H9 (cell line): ENCODE results near the gene AKAP7. TPM values are rescaled to one million over a fixed set of nuclear protein-coding genes. Genes with fewer than 3 reads are reported as not detected.

ENCODE experiments used
- DNase-seq: peaks from one replicate; pipeline ENCODE4 v3.0.0-alpha.2; 2017
- H2AFZ ChIP-seq: one replicate; pipeline ENCODE4 v1.6.1; 2013; ENCODE audit warnings: mild to moderate bottlenecking, low read length, control low read depth, moderate library complexity
- H2AK5ac ChIP-seq: 2 replicates; pipeline ENCODE4 v1.6.1; 2013; ENCODE audit warnings: low read length, control low read depth, mixed read lengths; ENCODE audit not compliant: insufficient read length
- H2BK120ac ChIP-seq: one replicate; pipeline ENCODE4 v1.6.1; 2013; ENCODE audit warnings: low read depth, mild to moderate bottlenecking, low read length, control low read depth, inconsistent platforms; ENCODE audit not compliant: poor library complexity, severe bottlenecking
- H2BK12ac ChIP-seq: 2 replicates; pipeline ENCODE4 v1.6.1; 2013; ENCODE audit warnings: low read length, control low read depth, mixed read lengths, low read depth; ENCODE audit not compliant: insufficient read length
- H2BK15ac ChIP-seq: 2 replicates; pipeline ENCODE4 v1.6.1; 2013; ENCODE audit warnings: low read depth, low read length, control low read depth
- H2BK20ac ChIP-seq: one replicate; pipeline ENCODE4 v1.6.1; 2013; ENCODE audit warnings: low read depth, mild to moderate bottlenecking, low read length, control low read depth, inconsistent platforms; ENCODE audit not compliant: poor library complexity, severe bottlenecking
- H2BK5ac ChIP-seq: 2 replicates; pipeline ENCODE4 v1.6.1; 2013; ENCODE audit warnings: low read length, control low read depth, mixed read lengths; ENCODE audit not compliant: insufficient read length
- H3K14ac ChIP-seq: 2 replicates; pipeline ENCODE4 v1.6.1; 2013; ENCODE audit warnings: low read length, control low read depth; ENCODE audit not compliant: insufficient read depth
- H3K18ac ChIP-seq: 2 replicates; pipeline ENCODE4 v1.6.1; 2013; ENCODE audit warnings: low read depth, mild to moderate bottlenecking, mixed read lengths, low read length, control low read depth; ENCODE audit not compliant: insufficient read length
- H3K23ac ChIP-seq: 2 replicates; pipeline ENCODE4 v1.6.1; 2013; ENCODE audit warnings: low read length, control low read depth, mixed read lengths, low read depth; ENCODE audit not compliant: insufficient read length
- H3K23me2 ChIP-seq: 2 replicates; pipeline ENCODE4 v1.6.1; 2013; ENCODE audit warnings: low read depth, mild to moderate bottlenecking, mixed read lengths, low read length, control low read depth; ENCODE audit not compliant: insufficient read length, poor library complexity, severe bottlenecking
- H3K27ac ChIP-seq: 2 replicates; pipeline ENCODE4 v1.5.1; 2013; ENCODE audit warnings: low read length, control low read depth, mixed read lengths, low read depth; ENCODE audit not compliant: insufficient read length
- H3K27me3 ChIP-seq: 2 replicates; pipeline ENCODE4 v1.6.1; 2013; ENCODE audit warnings: low read length, control low read depth, inconsistent platforms; ENCODE audit not compliant: insufficient read depth
- H3K4ac ChIP-seq: 2 replicates; pipeline ENCODE4 v1.6.1; 2013; ENCODE audit warnings: low read depth, mild to moderate bottlenecking, control low read depth, inconsistent platforms, low read length, moderate library complexity
- H3K4me1 ChIP-seq: 2 replicates; pipeline ENCODE4 v1.6.1; 2013; ENCODE audit warnings: low read length, control low read depth, inconsistent platforms; ENCODE audit not compliant: insufficient read depth
- H3K4me2 ChIP-seq: 2 replicates; pipeline ENCODE4 v1.6.1; 2013; ENCODE audit warnings: low read length, control low read depth, mixed read lengths; ENCODE audit not compliant: insufficient read length, insufficient read depth
- H3K56ac ChIP-seq: 2 replicates; pipeline ENCODE4 v1.6.1; 2013; ENCODE audit warnings: low read depth, mild to moderate bottlenecking, mixed read lengths, low read length, control low read depth; ENCODE audit not compliant: insufficient read length
- H3K79me1 ChIP-seq: 2 replicates; pipeline ENCODE4 v1.6.1; 2013; ENCODE audit warnings: low read depth, mild to moderate bottlenecking, moderate library complexity, low read length, control low read depth, inconsistent platforms; ENCODE audit not compliant: insufficient read depth, poor library complexity, severe bottlenecking
- H3K79me2 ChIP-seq: 2 replicates; pipeline ENCODE4 v1.6.1; 2013; ENCODE audit warnings: low read length, control low read depth, inconsistent platforms; ENCODE audit not compliant: insufficient read depth
- H3K9ac ChIP-seq: 2 replicates; pipeline ENCODE4 v1.6.1; 2013; ENCODE audit warnings: low read length, control low read depth, mixed read lengths; ENCODE audit not compliant: insufficient read length; ENCODE audit errors: extremely low read depth
- H3K9me3 ChIP-seq: one replicate; pipeline ENCODE4 v1.6.1; 2013; ENCODE audit warnings: low read depth, low read length, inconsistent platforms; ENCODE audit not compliant: control insufficient read depth
- H3T11ph ChIP-seq: one replicate; pipeline ENCODE4 v1.6.1; 2013; ENCODE audit warnings: mild to moderate bottlenecking, low read length, control low read depth, inconsistent platforms
- H4K20me1 ChIP-seq: one replicate; pipeline ENCODE4 v1.6.1; 2013; ENCODE audit not compliant: control insufficient read depth, insufficient read length, insufficient read depth
- H4K5ac ChIP-seq: 2 replicates; pipeline ENCODE4 v1.6.1; 2013; ENCODE audit warnings: low read depth, mild to moderate bottlenecking, mixed read lengths, low read length, control low read depth; ENCODE audit not compliant: insufficient read length
- H4K8ac ChIP-seq: replicated peaks from 2 replicates; pipeline ENCODE4 v1.6.1; 2013; ENCODE audit warnings: low read length, control low read depth, mixed read lengths, low read depth; ENCODE audit not compliant: insufficient read length
- H4K91ac ChIP-seq: 2 replicates; pipeline ENCODE4 v1.6.1; 2013; ENCODE audit warnings: low read depth, mild to moderate bottlenecking, moderate library complexity, mixed read lengths, low read length, control low read depth; ENCODE audit not compliant: insufficient read length
- H3K27ac Mint-ChIP-seq, 3 experiments: 2 replicates in 2 of 3; 3 replicates in 1 of 3; pipeline ENCODE4 v1.8.0; 2020 to 2021; ENCODE audit warnings: mixed read lengths in 3 of 3, mild to moderate bottlenecking in 1 of 3, moderate library complexity in 1 of 3
- H3K27me3 Mint-ChIP-seq: 2 replicates; pipeline ENCODE4 v1.8.0; 2021; ENCODE audit warnings: low read depth, mild to moderate bottlenecking, moderate library complexity, mixed read lengths
- H3K36me3 Mint-ChIP-seq, 3 experiments: 2 replicates in 2 of 3; 3 replicates in 1 of 3; pipeline ENCODE4 v1.8.0; 2020 to 2021; ENCODE audit warnings: low read depth in 3 of 3, mixed read lengths in 3 of 3; ENCODE audit not compliant: insufficient read depth in 1 of 3
- H3K4me1 Mint-ChIP-seq, 2 experiments: 2 replicates each; pipeline ENCODE4 v1.8.0; 2020; ENCODE audit warnings: mixed read lengths in 2 of 2
- H3K4me3 Mint-ChIP-seq, 2 experiments: 2 replicates in 1 of 2; 3 replicates in 1 of 2; pipeline ENCODE4 v1.8.0; 2020 to 2021; ENCODE audit warnings: mild to moderate bottlenecking in 2 of 2, mixed read lengths in 2 of 2, moderate library complexity in 1 of 2
- H3K9me3 Mint-ChIP-seq, 2 experiments: 2 replicates in 1 of 2; 3 replicates in 1 of 2; pipeline ENCODE4 v1.8.0; 2020; ENCODE audit warnings: mild to moderate bottlenecking in 2 of 2, mixed read lengths in 2 of 2, moderate library complexity in 1 of 2
- CTCF ChIP-seq: fragments of 200-600 bp; sonication (generic); conservative IDR thresholded peaks from 3 replicates; pipeline ENCODE4 v1.8.0; 2021; ENCODE audit warnings: antibody characterized with exemption, mild to moderate bottlenecking
- WGBS: extraction: QIAGEN DNeasy Blood & Tissue Kit; methylation state at CpG from one replicate; pipeline ENCODE4 v1.1.7; 2013; ENCODE audit warnings: missing lambda C conversion rate, low lambda C conversion rate, mixed read lengths; ENCODE audit not compliant: insufficient read length; ENCODE audit errors: extremely low coverage; 5-methylcytosine and 5-hydroxymethylcytosine counted together
- total RNA-seq: library from RNA; stranded (reverse); gene quantifications from 2 replicates; pipeline ENCODE4 v1.2.1, GENCODE V29; 2021

AKAP7 gene
- total RNA-seq, 1 experiment from 2014 or later: 9.8 TPM

- TF ChIP-seq CTCF: no peak
- Histone ChIP-seq H2BK12ac (no peak overlapping the region), H2BK20ac (no peak overlapping the region), H3K79me2 (no peaks in the 10 kb centered on the region), H3K14ac (no peak overlapping the region), H3K9me3 (no peaks in the 10 kb centered on the region), H3K23ac (no peak overlapping the region), H3K79me1 (no peaks in the 10 kb centered on the region), H3K4ac (no peak overlapping the region), H2AFZ (no peak overlapping the region), H4K5ac (no peak overlapping the region), H3K4me2 (no peak overlapping the region), H2AK5ac (no peak overlapping the region), H3K27ac (no peak overlapping the region), H3K18ac (no peak overlapping the region), H3K23me2 (no peaks in the 10 kb centered on the region), H3T11ph (no peak overlapping the region), H4K8ac (no peak overlapping the region), H4K91ac (no peak overlapping the region), H2BK5ac (no peak overlapping the region), H3K27me3 (no peaks in the 10 kb centered on the region), H3K4me1 (no peaks in the 10 kb centered on the region), H2BK120ac (no peak overlapping the region), H2BK15ac (no peak overlapping the region), H3K9ac (no peak overlapping the region), H3K56ac (no peak overlapping the region), H4K20me1 (no peaks in the 10 kb centered on the region)
- Mint-ChIP-seq H3K36me3 (peaks cover 0 to 3% (median 0%) of the 10 kb centered on the region in 3 experiments; a peak in 2 of 7 replicates), H3K27ac (no peak overlapping the region), H3K4me3 (no peak overlapping the region), H3K9me3 (no peaks in the 10 kb centered on the region), H3K27me3 (no peaks in the 10 kb centered on the region), H3K4me1 (peaks cover 0 to 9% of the 10 kb centered on the region in 2 experiments; a peak in 2 of 4 replicates)
- no peak for DNase-seq
- no CpG with 5 or more reads among the region's 4 CpGs for WGBS
Observed at GRCh38 chr6:131216246-131216645, 81.0 kb downstream of the AKAP7 start.
